Measurements from ENCODE around the gene SUPT4H1.
"Not testable (repeated sequence)": the region's sequence is repeated elsewhere in the genome, so short reads cannot be mapped to it uniquely, and the experiment has no call there.

The SUPT4H1 gene

GRCh38 chr17:58351831-58352595 lies at the start of gene SUPT4H1:
SUPT4H1 (minus strand) TSS chr17:58352201; CDS start chr17:58352135, 66 bp downstream.
- DNase-seq (ENCODE audit: low read depth): peak; percentile 85

DNA sequence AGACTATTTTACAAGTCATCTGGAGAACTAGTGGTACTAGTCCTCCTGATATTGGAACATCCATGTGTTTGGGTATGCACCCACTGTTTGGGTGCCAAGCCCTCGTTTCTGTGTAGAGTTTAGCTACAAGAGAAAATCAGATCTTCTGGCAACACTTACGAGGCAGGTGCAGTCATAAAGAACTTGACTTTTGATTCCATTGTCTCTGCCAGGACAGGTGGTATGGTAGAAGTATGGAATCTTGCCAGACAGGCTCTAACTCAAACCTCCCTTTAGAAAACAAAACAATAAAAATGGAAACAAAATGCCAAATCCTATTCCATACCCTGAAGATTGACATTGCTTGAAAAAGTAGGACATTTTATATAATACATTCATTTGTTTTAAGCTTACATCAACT lies 49.3 kb upstream of the SUPT4H1 start:
- no peak for DNase-seq (ENCODE audit: low read depth)

- DNase-seq (ENCODE audit: low read depth): no peak
Observed at GRCh38 chr17:58400826-58401225, 48.8 kb upstream of the SUPT4H1 start.

GRCh38 chr17:58399974-58400373 lies 48.0 kb upstream of the SUPT4H1 start:
- DNase-seq (ENCODE audit: low read depth): no peak

GRCh38 chr17:58398574-58399266 lies 46.7 kb upstream of the SUPT4H1 start:
- no peak for DNase-seq (ENCODE audit: low read depth)

DNA sequence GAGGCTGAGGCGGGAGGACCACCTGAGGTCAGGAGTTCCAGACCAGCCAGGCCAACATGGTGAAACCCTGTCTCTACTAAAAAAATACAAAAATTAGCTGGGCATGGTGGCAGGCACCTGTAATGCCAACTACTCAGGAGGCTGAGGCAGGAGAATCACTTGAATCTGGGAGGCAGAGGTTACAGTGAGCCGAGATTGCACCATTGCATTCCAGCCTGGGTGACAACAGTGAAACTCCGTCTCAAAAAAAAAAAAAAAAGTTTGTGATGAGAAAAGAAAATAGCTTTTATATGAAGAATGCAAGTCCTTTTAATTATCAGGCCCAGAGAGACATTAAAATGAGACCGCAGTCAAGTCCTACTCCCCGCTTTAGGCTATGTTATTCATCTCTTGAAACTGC lies 45.4 kb upstream of the SUPT4H1 start:
- not testable (repeated sequence) for DNase-seq (ENCODE audit: low read depth)

- DNase-seq (ENCODE audit: low read depth): no peak
Observed at GRCh38 chr17:58396173-58396572, 44.2 kb upstream of the SUPT4H1 start.

DNA sequence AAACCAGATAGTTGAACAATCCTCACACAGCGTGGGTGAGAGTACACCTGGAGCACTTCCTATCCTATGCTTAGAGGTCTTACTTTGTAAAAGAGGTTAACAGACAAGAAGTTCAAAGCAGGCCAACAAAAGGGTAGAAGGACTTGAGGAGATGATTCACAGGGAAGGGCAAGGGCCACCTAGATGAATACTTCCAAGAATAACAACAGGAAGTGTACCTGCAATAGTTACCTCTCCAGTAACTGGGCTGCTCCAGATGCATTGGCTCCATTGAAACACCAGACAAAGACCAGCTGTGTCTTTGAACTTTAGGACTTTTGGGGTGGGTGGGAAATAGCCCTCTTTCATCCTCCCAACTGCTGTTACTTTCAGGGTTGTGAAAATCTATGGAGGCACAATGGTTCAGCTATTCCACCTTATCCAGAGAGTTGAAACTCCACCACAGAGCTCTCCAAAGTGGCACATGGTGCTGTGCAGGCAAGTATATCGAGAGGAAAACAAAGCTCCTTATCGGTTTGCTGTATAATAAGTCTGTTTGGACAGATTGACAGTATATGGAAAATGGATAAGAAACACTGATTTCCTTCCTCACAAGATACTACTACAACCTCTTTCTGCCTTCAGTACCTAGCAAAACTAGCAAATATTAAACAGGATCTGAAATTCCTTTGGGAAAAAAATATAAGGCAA lies 42.7 kb upstream of the SUPT4H1 start:
- no peak for DNase-seq (ENCODE audit: low read depth)

- DNase-seq (ENCODE audit: low read depth): no peak
Observed at GRCh38 chr17:58391302-58391984, 39.4 kb upstream of the SUPT4H1 start.

DNA sequence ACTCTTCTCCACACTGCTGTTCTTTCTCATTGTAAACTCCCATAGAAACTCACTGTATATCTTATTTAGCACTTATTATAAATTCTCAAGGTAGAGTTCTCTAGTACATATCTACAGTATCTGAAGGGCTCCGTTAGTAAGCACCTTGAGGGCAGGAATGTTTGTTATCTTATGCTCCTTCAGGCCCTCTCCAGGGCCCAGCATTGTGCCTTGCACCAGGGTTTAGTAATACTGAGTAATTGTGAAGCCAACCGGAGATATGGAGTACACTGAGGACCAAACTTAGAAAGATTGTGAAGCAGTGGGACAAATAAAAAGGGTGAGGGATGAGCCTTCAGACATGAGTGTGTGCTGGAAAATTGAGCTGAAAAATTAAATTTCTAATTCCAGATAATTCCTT lies 38.9 kb upstream of the SUPT4H1 start:
- no peak for DNase-seq (ENCODE audit: low read depth)

DNA sequence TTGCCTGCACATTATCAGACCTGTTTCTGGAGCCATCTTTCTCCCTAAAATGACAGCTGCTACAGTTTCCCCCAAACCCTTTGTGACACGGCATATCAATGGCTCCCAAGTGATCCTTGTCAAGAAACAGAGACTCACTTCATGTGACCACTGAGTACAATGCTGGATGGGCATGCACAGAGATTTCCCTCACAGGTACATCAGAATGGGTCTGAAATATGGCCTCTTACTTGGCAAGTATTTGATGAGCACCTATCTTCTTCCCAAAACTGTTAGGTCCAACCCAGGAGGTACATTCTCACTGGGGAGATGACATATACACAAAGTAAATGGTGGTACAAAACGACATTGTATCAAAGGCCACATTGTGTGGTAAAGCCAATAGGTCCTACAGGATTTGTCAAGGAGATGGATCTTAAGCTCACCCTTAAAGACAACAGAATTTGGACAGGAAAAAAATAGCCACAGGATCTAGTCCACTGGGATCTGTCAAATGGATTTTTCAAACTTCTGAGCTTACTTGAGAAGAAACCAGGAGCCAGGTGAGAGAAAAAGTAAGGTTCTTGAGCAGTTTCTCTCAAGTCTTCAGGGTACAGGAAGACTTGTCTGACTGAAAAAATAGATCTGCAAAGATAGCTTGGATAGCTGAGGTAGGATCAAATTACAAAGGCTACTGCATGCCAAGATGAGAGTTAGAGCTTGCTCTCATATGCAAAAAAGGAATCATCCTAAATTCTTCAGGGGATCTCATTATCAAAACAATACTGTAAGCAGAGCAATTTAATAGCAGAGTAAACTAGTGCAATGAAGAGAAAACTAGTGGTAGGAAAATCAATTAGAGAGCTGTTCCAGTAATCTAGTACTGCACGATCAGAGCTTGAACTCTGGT lies 36.5 kb upstream of the SUPT4H1 start:
- DNase-seq (ENCODE audit: low read depth): no peak

- no peak for DNase-seq (ENCODE audit: low read depth)
Observed at GRCh38 chr17:58387834-58388233, 35.8 kb upstream of the SUPT4H1 start.

- DNase-seq (ENCODE audit: low read depth): no peak
Observed at GRCh38 chr17:58386708-58387107, 34.7 kb upstream of the SUPT4H1 start.

DNA sequence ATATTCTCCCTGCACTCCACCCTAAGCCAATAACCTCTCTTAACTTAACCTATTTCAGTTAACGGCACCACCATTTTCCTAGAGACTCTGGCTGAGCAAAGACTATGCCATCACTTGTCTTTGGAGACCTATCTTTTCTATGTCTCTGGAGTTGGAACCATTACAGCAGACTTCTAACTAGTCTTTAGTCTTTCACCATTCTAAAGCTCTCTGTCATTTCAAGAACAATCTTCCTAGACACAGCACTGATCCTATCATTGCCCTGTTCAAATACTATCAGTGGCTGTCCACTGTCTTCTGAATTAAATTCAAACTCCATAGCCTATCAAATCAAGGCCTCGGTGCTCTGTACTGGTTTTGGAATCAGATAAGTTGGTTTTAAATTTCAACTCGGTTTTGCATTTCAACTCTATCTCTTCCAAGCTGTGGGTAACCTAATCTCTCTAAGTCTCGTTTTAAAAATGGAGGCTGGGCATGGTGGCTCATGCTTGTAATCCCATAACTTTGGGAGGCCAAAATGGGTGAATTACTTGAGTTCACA lies 33.4 kb upstream of the SUPT4H1 start:
- no peak for DNase-seq (ENCODE audit: low read depth)

GRCh38 chr17:58384897-58385296 lies 32.9 kb upstream of the SUPT4H1 start:
- DNase-seq (ENCODE audit: low read depth): no peak

DNA sequence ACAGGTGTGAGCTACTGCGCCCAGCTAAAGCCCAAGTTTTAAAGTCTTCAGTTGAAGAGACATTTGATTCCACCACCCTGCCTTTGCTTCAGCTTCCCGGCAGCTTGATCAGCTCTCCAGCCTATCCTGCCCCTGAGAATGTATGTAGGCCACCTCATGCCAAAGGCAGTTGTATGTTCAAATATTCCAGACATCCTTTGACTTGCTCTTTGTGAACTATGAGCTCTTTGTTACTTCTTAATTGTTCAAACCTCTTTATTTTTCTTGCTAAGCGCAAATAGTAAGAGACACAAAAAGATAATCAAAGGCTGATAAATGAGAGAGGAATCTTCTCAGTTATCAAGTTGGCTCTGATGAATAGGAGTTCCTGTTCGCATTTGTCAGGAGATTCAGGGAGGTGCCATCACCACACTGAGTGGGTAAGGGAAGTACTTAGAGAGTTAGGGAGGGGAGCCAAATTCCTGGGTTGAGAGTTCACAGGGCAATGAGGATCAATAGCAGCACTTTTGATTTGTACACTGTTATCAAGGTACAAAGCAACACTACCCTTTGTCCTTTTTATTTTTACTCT lies 32.0 kb upstream of the SUPT4H1 start:
- DNase-seq (ENCODE audit: low read depth): no peak

- no peak for DNase-seq (ENCODE audit: low read depth)
Observed at GRCh38 chr17:58382872-58383242, 30.9 kb upstream of the SUPT4H1 start.

DNA sequence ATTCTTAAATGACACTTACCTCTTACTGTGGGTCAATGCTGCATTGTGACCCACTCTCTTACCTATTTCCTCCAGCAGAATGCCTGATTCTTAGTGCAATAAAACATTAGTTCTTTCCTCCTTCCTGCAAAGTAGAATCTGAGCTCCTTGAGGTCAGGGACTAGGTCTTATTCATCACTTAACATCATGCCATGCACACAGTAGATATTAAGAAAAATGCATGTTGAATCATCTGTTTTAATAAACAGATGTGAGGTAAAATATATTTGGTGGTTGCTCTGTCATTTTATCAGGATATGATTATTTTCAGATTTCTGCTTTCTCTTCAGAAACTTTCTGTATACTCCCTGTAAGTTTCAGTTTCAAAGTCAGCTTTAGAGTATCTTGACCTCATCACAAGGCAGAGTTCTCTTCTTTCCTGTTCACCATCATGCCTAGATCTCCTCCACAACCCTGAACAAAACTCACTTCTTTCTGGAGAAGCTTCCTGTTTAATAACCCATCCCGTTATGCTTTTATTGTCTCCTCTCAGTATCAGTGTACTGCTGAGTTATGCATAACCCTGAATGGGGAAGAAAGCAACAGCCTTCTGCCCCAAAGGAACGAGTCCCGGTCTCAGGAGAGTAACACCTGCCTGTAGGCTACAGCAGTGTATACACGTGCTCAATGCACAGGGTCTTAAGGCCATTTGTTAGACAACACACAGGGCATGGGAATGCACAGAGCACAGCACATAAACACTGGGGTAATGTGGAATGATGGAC lies 30.3 kb upstream of the SUPT4H1 start:
- no peak for DNase-seq (ENCODE audit: low read depth)

DNA sequence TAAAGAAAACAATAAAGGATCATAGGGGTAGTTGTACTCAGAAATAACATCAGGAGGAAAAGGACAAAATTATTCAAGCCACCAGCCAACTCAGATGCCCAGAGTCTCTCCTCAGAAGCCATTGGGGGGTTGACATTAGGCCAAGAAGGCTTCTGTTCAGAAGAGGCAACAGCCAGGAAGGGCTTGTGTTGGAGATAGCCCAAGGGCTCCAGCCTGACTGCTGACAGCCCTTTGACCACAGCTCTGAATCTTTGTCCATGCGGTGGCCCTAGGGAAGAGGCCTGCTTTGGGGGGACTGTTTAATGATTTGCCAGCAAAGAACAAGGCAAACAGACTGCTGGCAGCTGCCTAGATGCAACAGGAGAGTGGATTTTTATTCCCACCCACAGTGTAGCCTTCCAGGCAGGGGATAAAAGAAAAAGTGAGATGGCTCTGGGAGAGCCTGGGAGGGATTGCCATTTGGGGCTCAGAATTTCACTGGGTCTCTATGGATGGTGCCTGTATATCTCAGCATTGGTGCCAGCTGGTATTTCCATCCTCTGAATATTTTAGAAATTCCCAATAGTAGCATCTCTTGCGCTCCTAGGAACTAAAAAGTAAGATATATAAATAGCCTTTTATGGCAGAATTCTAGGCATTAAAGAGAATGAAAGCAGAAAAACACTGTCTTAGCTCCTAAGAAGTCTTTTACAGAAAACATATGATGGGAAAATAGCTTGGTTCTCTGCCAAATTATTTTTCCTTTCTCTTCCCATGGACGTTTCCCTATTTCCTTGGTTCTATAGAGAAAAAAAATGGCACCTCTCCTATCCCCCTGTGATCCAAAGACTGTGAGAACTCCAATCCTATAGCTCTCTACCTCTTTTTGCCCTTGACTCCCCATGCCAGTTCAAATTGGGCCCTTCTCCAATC lies 29.4 kb upstream of the SUPT4H1 start:
- DNase-seq (ENCODE audit: low read depth): no peak

Measured in activated T-cell treated with anti-CD3 and anti-CD28 coated beads for 1 hour (primary cell).